Fibroblast of pulmonary artery (primary cell): Measurements from ENCODE around the gene TSHZ1.

Source experiments
- DNase-seq: peaks from one replicate; pipeline ENCODE4 v3.0.0-alpha.2; 2010; ENCODE audit warnings: low read depth
- H3K4me3 ChIP-seq: replicated peaks from 2 replicates; pipeline ENCODE4 v1.5.1; 2011; ENCODE audit warnings: low read depth, mild to moderate bottlenecking, control low read depth, low read length, moderate library complexity
- CTCF ChIP-seq: IDR thresholded peaks from 2 replicates; pipeline ENCODE4 v1.5.1; 2011; ENCODE audit warnings: mild to moderate bottlenecking, control low read depth, low read length, inconsistent platforms; ENCODE audit errors: missing control alignments

The TSHZ1 gene

GRCh38 chr18:75277610-75277928 is 67.0 kb downstream of the TSHZ1 start:
- DNase-seq: no peak
- TF ChIP-seq CTCF: no peak
- H3K4me3 ChIP-seq: no peak overlapping the region

- no peak for TF ChIP-seq CTCF
- no peak for DNase-seq
- H3K4me3 ChIP-seq: no peak overlapping the region
Measured at GRCh38 chr18:75279381-75279780, 68.8 kb downstream of the TSHZ1 start.

GRCh38 chr18:75280427-75281280 is 70.1 kb downstream of the TSHZ1 start:
- no peak for DNase-seq
- no peak overlapping the region for H3K4me3 ChIP-seq
- TF ChIP-seq CTCF: no peak

- no peak for TF ChIP-seq CTCF
- no peak for DNase-seq
- H3K4me3 ChIP-seq: no peak overlapping the region
Measured at GRCh38 chr18:75282746-75283145, 72.1 kb downstream of the TSHZ1 start.

- TF ChIP-seq CTCF: no peak
- no peak overlapping the region for H3K4me3 ChIP-seq
- DNase-seq: no peak
Measured at GRCh38 chr18:75283731-75284130, 73.1 kb downstream of the TSHZ1 start.

- H3K4me3 ChIP-seq: no peak overlapping the region
- no peak for TF ChIP-seq CTCF
- no peak for DNase-seq
Measured at GRCh38 chr18:75284566-75284965, 74.0 kb downstream of the TSHZ1 start.

- no peak overlapping the region for H3K4me3 ChIP-seq
- no peak for TF ChIP-seq CTCF
- DNase-seq: no peak
Measured at GRCh38 chr18:75285876-75286275, 75.3 kb downstream of the TSHZ1 start.
